HL-60 (cell line): ENCODE measurements around the gene C10orf71.

Source experiments
- CTCF ChIP-seq: IDR thresholded peaks from one replicate; pipeline ENCODE4 v1.5.1; 2011; ENCODE audit warnings: low read length, control low read depth, inconsistent platforms; ENCODE audit not compliant: insufficient read depth
- GABPA ChIP-seq: IDR thresholded peaks from 2 replicates; pipeline ENCODE4 v1.6.1; 2012; ENCODE audit warnings: low read depth

GRCh38 chr10:49320191-49320590 is 21.2 kb downstream of the C10orf71 start:
- TF ChIP-seq CTCF (no peak), GABPA (no peak)
